GM12878 (cell line): ENCODE measurements around the gene TBCD. TPM values are rescaled to one million over a fixed set of nuclear protein-coding genes. Genes with fewer than 3 reads are reported as not detected.
A peak's percentile ranks its signal among the peaks of the same experiment; 100 is the strongest.

Experiments used
- ATAC-seq: fragments of 200-7000 bp; cut with Tn5 transposase; 3 replicates; pipeline ENCODE4 v1.9.1; 2020; ENCODE audit warnings: mild to moderate bottlenecking, moderate library complexity
- BruUV-seq: library from RNA; stranded (reverse); fragments of 400-500 nt; replicated peaks from 2 replicates; lab custom pipeline; 2021; lab: Mats Ljungman, UMichigan
- CTCF ChIA-PET: fragments of 300-600 bp; sonication (Branson Sonifier 250); formaldehyde crosslinking; extraction: SDS; loops from one replicate; lab custom pipeline; 2021; ENCODE audit warnings: inconsistent platforms; lab: Yijun Ruan, JAX
- POLR2A ChIA-PET: fragments of 350-600 bp; formaldehyde crosslinking; extraction: SDS; loops from one replicate; lab custom pipeline; 2021; ENCODE audit warnings: inconsistent platforms; lab: Charles Lee
- RAD21 ChIA-PET: fragments of 300-600 bp; sonication (Branson Sonifier 250); formaldehyde crosslinking; loops from one replicate; lab custom pipeline; 2023; ENCODE audit warnings: antibody characterized with exemption; ENCODE audit not compliant: unreplicated experiment; lab: Charles Lee
- SMC1A ChIA-PET: fragments of 300-600 bp; sonication (Branson Sonifier 250); formaldehyde crosslinking; loops from one replicate; lab custom pipeline; 2023; ENCODE audit not compliant: unreplicated experiment, uncharacterized antibody; lab: Charles Lee
- DNase-seq: peaks from one replicate; pipeline ENCODE4 v3.0.0-alpha.2; 2011; ENCODE audit warnings: low read depth, low spot score
- FAIRE-seq: peaks from 3 replicates; lab custom pipeline; 2011; peaks lifted over from hg19 to GRCh38; lab: Jason Lieb, UNC
- H2AFZ ChIP-seq: 2 replicates; pipeline ENCODE4 v1.6.0; 2011; ENCODE audit warnings: low read depth, low read length, control low read depth; ENCODE audit not compliant: control insufficient read depth
- H3K27ac ChIP-seq: 2 replicates; pipeline ENCODE4 v1.5.1; 2011; ENCODE audit warnings: control low read depth; ENCODE audit not compliant: control insufficient read depth, insufficient read depth
- H3K27me3 ChIP-seq, 2 experiments: replicated peaks in 1 of 2; 2 replicates each; pipeline versions ENCODE4 v1.6.0 to v1.6.1; 2011; ENCODE audit warnings: low read length in 1 of 2; ENCODE audit not compliant: control insufficient read depth in 2 of 2, insufficient read depth in 2 of 2
- H3K36me3 ChIP-seq, 2 experiments: 2 replicates each; pipeline ENCODE4 v1.5.1; 2011; ENCODE audit warnings: low read length in 1 of 2; ENCODE audit not compliant: control insufficient read depth in 2 of 2, insufficient read depth in 2 of 2
- H3K4me1 ChIP-seq: 2 replicates; pipeline ENCODE4 v1.6.1; 2011; ENCODE audit warnings: mild to moderate bottlenecking, low read length, moderate library complexity, mixed read lengths; ENCODE audit not compliant: control insufficient read depth, insufficient read depth
- H3K4me2 ChIP-seq: 2 replicates; pipeline ENCODE4 v1.6.0; 2011; ENCODE audit warnings: control low read depth; ENCODE audit not compliant: control insufficient read depth, insufficient read depth
- H3K4me3 ChIP-seq: fragments of 200-600 bp; sonication (generic); 2 replicates; pipeline ENCODE4 v1.5.1; 2016
- H3K79me2 ChIP-seq: 2 replicates; pipeline ENCODE4 v1.6.0; 2011; ENCODE audit warnings: low read length; ENCODE audit not compliant: control insufficient read depth, insufficient read depth
- H3K9ac ChIP-seq: 2 replicates; pipeline ENCODE4 v1.8.0; 2011; ENCODE audit warnings: low read length, control low read depth, mixed read lengths; ENCODE audit not compliant: control insufficient read depth, insufficient read depth
- H3K9me3 ChIP-seq: replicated peaks from 3 replicates; pipeline ENCODE4 v1.5.1; 2011; ENCODE audit warnings: mild to moderate bottlenecking, low read length; ENCODE audit not compliant: control insufficient read depth, insufficient read depth
- H4K20me1 ChIP-seq: 2 replicates; pipeline ENCODE4 v1.6.0; 2011; ENCODE audit not compliant: control insufficient read depth, insufficient read depth
- CHD1 ChIP-seq: IDR thresholded peaks from 2 replicates; pipeline ENCODE4 v1.6.1; 2012; ENCODE audit warnings: low read depth, low read length, improper control_type of control experiment
- GABPA ChIP-seq: IDR thresholded peaks from 2 replicates; pipeline ENCODE4 v1.6.1; 2014; ENCODE audit warnings: antibody characterized with exemption, low read depth, mild to moderate bottlenecking, inconsistent platforms
- KAT2A ChIP-seq: conservative IDR thresholded peaks from 2 replicates; pipeline ENCODE4 v1.6.1; 2011; ENCODE audit warnings: low read depth, low read length; ENCODE audit not compliant: control insufficient read depth
- KDM1A ChIP-seq: fragments of 200-600 bp; sonication (generic); IDR thresholded peaks from 2 replicates; pipeline ENCODE4 v1.6.1; 2016; ENCODE audit warnings: borderline replicate concordance
- MEF2A ChIP-seq: IDR thresholded peaks from 2 replicates; pipeline ENCODE4 v1.6.1; 2011; ENCODE audit warnings: low read depth, mild to moderate bottlenecking, low read length, moderate library complexity; ENCODE audit not compliant: insufficient read depth
- NFXL1 ChIP-seq: fragments of 450-650 bp; IDR thresholded peaks from 2 replicates; pipeline ENCODE4 v1.6.1; 2017; ENCODE audit warnings: antibody characterized with exemption, mild to moderate bottlenecking, borderline replicate concordance
- NFYB ChIP-seq: IDR thresholded peaks from 2 replicates; pipeline ENCODE4 v1.6.1; 2011; ENCODE audit warnings: low read depth, mild to moderate bottlenecking, low read length, improper control_type of control experiment, moderate library complexity; ENCODE audit not compliant: insufficient read depth
- STAT1 ChIP-seq: fragments of 450-650 bp; conservative IDR thresholded peaks from 2 replicates; pipeline ENCODE4 v1.6.1; 2014; ENCODE audit warnings: antibody characterized with exemption, mild to moderate bottlenecking
- WRNIP1 ChIP-seq: IDR thresholded peaks from 2 replicates; pipeline ENCODE4 v1.6.1; 2011; ENCODE audit warnings: low read depth, low read length, improper control_type of control experiment, borderline replicate concordance
- ZBED1 ChIP-seq: IDR thresholded peaks from 2 replicates; pipeline ENCODE4 v1.6.1; 2016; ENCODE audit warnings: borderline replicate concordance
- ZNF622 ChIP-seq: fragments of 450-650 bp; IDR thresholded peaks from 2 replicates; pipeline ENCODE4 v1.6.1; 2017; ENCODE audit warnings: mild to moderate bottlenecking, inconsistent platforms
- WGBS: methylation state at CpG from one replicate; pipeline ENCODE4 v1.1.6; 2016; ENCODE audit warnings: low lambda C conversion rate; ENCODE audit not compliant: insufficient replicate concordance, insufficient coverage; ENCODE audit errors: missing lambda C conversion rate; 5-methylcytosine and 5-hydroxymethylcytosine counted together
- in situ Hi-C: fragments of 300-500 bp; cut with MboI; formaldehyde crosslinking; loops from 9 replicates; pipeline ENCODE4 v1.14.3; 2018; ENCODE audit warnings: mixed read lengths
- intact Hi-C: fragments of 100-400 bp; cut with micrococcal nuclease; formaldehyde crosslinking; loops from one replicate; pipeline ENCODE4 v1.14.2; 2022; ENCODE audit not compliant: unreplicated experiment
- polyA plus RNA-seq, 11 experiments: library from polyadenylated mRNA; depleted of rRNA in 4 of 11; unstranded in 6 of 11; stranded (reverse) in 5 of 11; fragments of >200 nt; fragmentation: Nextera tagmentation in 4 of 11; fragmentation: Illumina TruSeq in 1 of 11; extraction: Ambion mirVana in 4 of 11; extraction: Trizol in 1 of 11; gene quantifications; 1 replicate in 1 of 11; 2 replicates in 10 of 11; pipeline versions ENCODE4 v1.2.1 to v1.2.3, GENCODE V29; 2011 to 2016; ENCODE audit warnings: inconsistent platforms in 2 of 11, missing spikeins in 2 of 11, low read depth in 1 of 11
- total RNA-seq, 4 experiments: library from RNA; depleted of rRNA in 3 of 4; stranded (reverse); fragments of >200 nt in 3 of 4; fragmentation: Illumina TruSeq in 1 of 4; extraction: Trizol in 1 of 4; gene quantifications; 2 replicates each; pipeline versions ENCODE4 v1.2.1 to v1.2.3, GENCODE V29; 2013 to 2021
- TF ChIP-seq, protein P1 (sequence below): IDR thresholded peaks from 2 replicates; pipeline ENCODE4 v1.6.1; 2011; ENCODE audit warnings: borderline replicate concordance, low read depth, mild to moderate bottlenecking, moderate library complexity, mixed read lengths, low read length; ENCODE audit not compliant: insufficient read depth; ENCODE audit errors: extremely low read length
- TF ChIP-seq, protein P2 (sequence below): fragments of 150-350 bp; IDR thresholded peaks from 2 replicates; pipeline ENCODE4 v1.6.1; 2016; ENCODE audit warnings: low read depth, low read length
- TF ChIP-seq, protein P3 (sequence below): fragments of 450-650 bp; IDR thresholded peaks from 2 replicates; pipeline ENCODE4 v1.6.1; 2018; ENCODE audit warnings: borderline replicate concordance, mild to moderate bottlenecking; ENCODE audit not compliant: partially characterized antibody

Gene TBCD
- total and polyA plus RNA-seq, 10 of the 15 experiments (the other 5 are each of a cell fraction or from before 2014, with no cell fraction given) = 10.3 to 114 (median 52.4) TPM

DNA sequence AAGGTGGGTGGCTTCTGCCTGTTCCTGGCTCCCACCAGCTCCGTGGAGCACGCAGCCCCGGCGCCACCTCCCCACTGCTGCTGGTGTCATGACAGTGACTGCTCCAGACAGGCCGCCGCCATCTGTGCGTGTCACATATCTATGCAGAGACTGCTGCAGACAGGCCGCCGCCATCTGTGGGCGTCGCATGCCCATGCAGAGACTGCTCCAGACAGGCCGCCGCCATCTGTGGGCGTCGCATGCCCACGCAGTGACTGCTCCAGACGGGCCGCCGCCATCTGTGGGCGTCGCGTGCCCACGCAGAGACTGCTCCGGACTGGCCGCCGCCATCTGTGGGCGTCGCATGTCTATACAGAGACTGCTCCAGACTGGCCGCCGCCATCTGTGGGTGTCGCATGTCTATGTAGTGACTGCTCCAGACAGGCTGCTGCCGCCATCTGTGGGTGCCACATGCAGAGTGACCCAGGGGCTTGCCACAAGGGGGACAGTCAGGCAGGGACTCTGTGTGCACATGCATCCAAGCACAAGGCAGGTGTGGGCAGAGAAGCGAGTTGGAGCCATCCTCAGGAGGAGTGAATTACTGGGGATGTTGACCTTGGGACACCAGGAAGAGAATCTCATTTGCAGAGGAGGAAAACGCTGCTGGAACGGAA is 38.7 kb upstream of the TBCD start (continued):
- TF ChIP-seq, protein P1, sequence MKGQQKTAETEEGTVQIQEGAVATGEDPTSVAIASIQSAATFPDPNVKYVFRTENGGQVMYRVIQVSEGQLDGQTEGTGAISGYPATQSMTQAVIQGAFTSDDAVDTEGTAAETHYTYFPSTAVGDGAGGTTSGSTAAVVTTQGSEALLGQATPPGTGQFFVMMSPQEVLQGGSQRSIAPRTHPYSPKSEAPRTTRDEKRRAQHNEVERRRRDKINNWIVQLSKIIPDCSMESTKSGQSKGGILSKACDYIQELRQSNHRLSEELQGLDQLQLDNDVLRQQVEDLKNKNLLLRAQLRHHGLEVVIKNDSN = no peak
- no peak for TF ChIP-seq KAT2A
- no peak for TF ChIP-seq GABPA
- TF ChIP-seq MEF2A = no peak
- TF ChIP-seq WRNIP1 = no peak
- TF ChIP-seq CHD1 = no peak
- no peak for TF ChIP-seq ZBED1
- no peak for TF ChIP-seq KDM1A

DNA sequence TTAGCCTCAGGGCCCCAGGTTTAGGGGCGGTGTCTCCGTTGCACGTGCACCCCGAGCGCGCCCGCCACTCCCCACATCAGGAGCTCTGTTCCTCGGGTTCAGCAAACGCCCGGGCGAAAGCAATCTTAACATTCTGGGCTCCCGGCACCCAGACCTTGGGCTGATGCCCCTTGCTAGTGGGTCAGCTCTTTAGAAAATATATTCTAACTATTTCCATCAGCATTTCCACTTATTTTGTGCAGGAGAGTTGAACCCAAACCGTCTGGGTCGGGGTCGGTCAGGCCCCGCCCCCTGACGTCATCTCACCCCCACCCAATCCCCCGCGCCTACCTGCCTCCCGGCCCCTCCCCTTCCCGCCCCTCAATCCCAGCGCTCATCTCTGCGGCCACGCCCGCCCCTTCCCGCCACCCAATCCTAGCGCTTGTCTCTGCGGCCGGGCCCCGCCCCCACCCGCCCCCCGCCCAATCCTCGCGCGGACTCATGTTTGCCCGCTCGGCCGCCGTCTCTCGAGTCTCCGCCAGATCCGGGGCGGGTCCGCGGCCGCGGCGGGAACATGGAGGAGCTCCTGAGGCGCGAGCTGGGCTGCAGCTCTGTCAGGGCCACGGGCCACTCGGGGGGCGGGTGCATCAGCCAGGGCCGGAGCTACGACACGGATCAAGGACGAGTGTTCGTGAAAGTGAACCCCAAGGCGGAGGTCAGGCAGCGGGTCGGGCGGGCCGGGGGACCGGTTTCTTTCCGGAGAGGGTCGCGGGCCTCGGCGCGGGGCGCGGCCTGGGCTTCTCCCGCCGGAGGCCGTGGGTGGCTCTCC is 35.5 kb upstream of the TBCD start, which contains the start of gene FN3KRP:
Gene FN3KRP (plus strand): TSS at position 504 of the 808 bp plus-strand sequence. CDS start 50 bp downstream, at position 554.
- peak; percentile 67 for DNase-seq
- POLR2A ChIA-PET = interaction anchor here (0.6 to 1.4 kb wide), 4 partner anchors 10 to 791 kb away, joined by 3 to 4 read pairs (median 4); no protein-coding TSS in a partner anchor
- Histone ChIP-seq H3K9ac (peak within 1 kb of the TSS; percentile 75), H3K27ac (peak within 1 kb of the TSS; percentile 73), H3K9me3 (no peaks in the 10 kb centered on the region), H2AFZ (peak within 1 kb of the TSS; percentile 90), H3K36me3 (no peaks in the 10 kb centered on the region; a peak in 2 of 4 replicates), H3K4me3 (peak within 1 kb of the TSS; percentile 75), H4K20me1 (no peaks in the 10 kb centered on the region), H3K79me2 (peaks cover 15% of the 10 kb centered on the region), H3K4me1 (peaks cover 6% of the 10 kb centered on the region), H3K27me3 (no peaks in the 10 kb centered on the region), H3K4me2 (peak within 1 kb of the TSS; percentile 88)
- 2% methylated on average over 35 of the region's 75 CpGs for WGBS
- SMC1A ChIA-PET = interaction anchor here (1.4 to 2.0 kb wide), 4 partner anchors 9 to 69 kb away, joined by 3 to 7 read pairs (median 4); no protein-coding TSS in a partner anchor
- BruUV-seq = no TSS peak
- CTCF ChIA-PET = interaction anchor here (1.1 kb wide), 1 partner anchor 65 kb away, joined by 3 read pairs; no protein-coding TSS in a partner anchor
- RAD21 ChIA-PET = interaction anchor here (0.6 to 1.4 kb wide), 4 partner anchors 8 to 1034 kb away, joined by 3 to 5 read pairs (median 4); no protein-coding TSS in a partner anchor
- ATAC-seq = peak; percentile 93
- intact Hi-C loops = no loop called here
- in situ Hi-C loops = no loop called here
- peak; percentile 64 for FAIRE-seq
- peak; percentile 15; the same call in 1 of the 2 replicates for TF ChIP-seq NFYB
- TF ChIP-seq, protein P2, sequence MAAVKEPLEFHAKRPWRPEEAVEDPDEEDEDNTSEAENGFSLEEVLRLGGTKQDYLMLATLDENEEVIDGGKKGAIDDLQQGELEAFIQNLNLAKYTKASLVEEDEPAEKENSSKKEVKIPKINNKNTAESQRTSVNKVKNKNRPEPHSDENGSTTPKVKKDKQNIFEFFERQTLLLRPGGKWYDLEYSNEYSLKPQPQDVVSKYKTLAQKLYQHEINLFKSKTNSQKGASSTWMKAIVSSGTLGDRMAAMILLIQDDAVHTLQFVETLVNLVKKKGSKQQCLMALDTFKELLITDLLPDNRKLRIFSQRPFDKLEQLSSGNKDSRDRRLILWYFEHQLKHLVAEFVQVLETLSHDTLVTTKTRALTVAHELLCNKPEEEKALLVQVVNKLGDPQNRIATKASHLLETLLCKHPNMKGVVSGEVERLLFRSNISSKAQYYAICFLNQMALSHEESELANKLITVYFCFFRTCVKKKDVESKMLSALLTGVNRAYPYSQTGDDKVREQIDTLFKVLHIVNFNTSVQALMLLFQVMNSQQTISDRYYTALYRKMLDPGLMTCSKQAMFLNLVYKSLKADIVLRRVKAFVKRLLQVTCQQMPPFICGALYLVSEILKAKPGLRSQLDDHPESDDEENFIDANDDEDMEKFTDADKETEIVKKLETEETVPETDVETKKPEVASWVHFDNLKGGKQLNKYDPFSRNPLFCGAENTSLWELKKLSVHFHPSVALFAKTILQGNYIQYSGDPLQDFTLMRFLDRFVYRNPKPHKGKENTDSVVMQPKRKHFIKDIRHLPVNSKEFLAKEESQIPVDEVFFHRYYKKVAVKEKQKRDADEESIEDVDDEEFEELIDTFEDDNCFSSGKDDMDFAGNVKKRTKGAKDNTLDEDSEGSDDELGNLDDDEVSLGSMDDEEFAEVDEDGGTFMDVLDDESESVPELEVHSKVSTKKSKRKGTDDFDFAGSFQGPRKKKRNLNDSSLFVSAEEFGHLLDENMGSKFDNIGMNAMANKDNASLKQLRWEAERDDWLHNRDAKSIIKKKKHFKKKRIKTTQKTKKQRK = no peak
- TF ChIP-seq, protein P3, sequence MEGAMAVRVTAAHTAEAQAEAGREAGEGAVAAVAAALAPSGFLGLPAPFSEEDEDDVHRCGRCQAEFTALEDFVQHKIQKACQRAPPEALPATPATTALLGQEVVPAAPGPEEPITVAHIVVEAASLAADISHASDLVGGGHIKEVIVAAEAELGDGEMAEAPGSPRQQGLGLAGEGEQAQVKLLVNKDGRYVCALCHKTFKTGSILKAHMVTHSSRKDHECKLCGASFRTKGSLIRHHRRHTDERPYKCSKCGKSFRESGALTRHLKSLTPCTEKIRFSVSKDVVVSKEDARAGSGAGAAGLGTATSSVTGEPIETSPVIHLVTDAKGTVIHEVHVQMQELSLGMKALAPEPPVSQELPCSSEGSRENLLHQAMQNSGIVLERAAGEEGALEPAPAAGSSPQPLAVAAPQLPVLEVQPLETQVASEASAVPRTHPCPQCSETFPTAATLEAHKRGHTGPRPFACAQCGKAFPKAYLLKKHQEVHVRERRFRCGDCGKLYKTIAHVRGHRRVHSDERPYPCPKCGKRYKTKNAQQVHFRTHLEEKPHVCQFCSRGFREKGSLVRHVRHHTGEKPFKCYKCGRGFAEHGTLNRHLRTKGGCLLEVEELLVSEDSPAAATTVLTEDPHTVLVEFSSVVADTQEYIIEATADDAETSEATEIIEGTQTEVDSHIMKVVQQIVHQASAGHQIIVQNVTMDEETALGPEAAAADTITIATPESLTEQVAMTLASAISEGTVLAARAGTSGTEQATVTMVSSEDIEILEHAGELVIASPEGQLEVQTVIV = no peak
- TF ChIP-seq STAT1 = no peak
- TF ChIP-seq ZNF622 = no peak
- no peak for TF ChIP-seq NFXL1
